GM23248 (cell line): ENCODE measurements around the gene TMEM154. TPM values are rescaled to one million over a fixed set of nuclear protein-coding genes. Genes with fewer than 3 reads are reported as not detected.
"Not testable (repeated sequence)": the region's sequence is repeated elsewhere in the genome, so short reads cannot be mapped to it uniquely, and the experiment has no call there.

ENCODE experiments used
- DNase-seq: peaks from one replicate; pipeline ENCODE4 v3.0.0-alpha.2; 2015
- H2AFZ ChIP-seq: fragments of 200-600 bp; sonication (generic); 2 replicates; pipeline ENCODE4 v1.6.1; 2016; ENCODE audit warnings: antibody characterized with exemption
- H3F3A ChIP-seq: fragments of 200-600 bp; sonication (generic); 2 replicates; pipeline ENCODE4 v1.6.1; 2016; ENCODE audit warnings: mild to moderate bottlenecking, antibody characterized with exemption, mixed run types; ENCODE audit not compliant: insufficient read depth
- H3K27ac ChIP-seq: fragments of 200-600 bp; sonication (generic); 2 replicates; pipeline ENCODE4 v1.5.1; 2016; ENCODE audit warnings: mild to moderate bottlenecking
- H3K27me3 ChIP-seq: fragments of 200-600 bp; sonication (generic); replicated peaks from 2 replicates; pipeline ENCODE4 v1.6.1; 2016; ENCODE audit warnings: mild to moderate bottlenecking; ENCODE audit not compliant: insufficient read depth
- H3K36me3 ChIP-seq: fragments of 200-600 bp; sonication (generic); 2 replicates; pipeline ENCODE4 v1.6.1; 2016; ENCODE audit warnings: low read depth, mild to moderate bottlenecking
- H3K4me1 ChIP-seq: fragments of 200-600 bp; sonication (generic); 2 replicates; pipeline ENCODE4 v1.6.1; 2016; ENCODE audit warnings: mild to moderate bottlenecking; ENCODE audit not compliant: insufficient read depth
- H3K4me2 ChIP-seq: fragments of 200-600 bp; sonication (generic); one replicate; pipeline ENCODE4 v1.6.1; 2016; ENCODE audit warnings: mild to moderate bottlenecking; ENCODE audit not compliant: unreplicated experiment
- H3K4me3 ChIP-seq: fragments of 200-600 bp; sonication (generic); 2 replicates; pipeline ENCODE4 v1.5.1; 2016; ENCODE audit warnings: mild to moderate bottlenecking
- H3K79me2 ChIP-seq: fragments of 200-600 bp; sonication (generic); 2 replicates; pipeline ENCODE4 v1.6.1; 2016; ENCODE audit warnings: mild to moderate bottlenecking; ENCODE audit not compliant: insufficient read depth
- H3K9ac ChIP-seq: fragments of 200-600 bp; sonication (generic); 2 replicates; pipeline ENCODE4 v1.6.1; 2016; ENCODE audit warnings: mild to moderate bottlenecking
- H3K9me2 ChIP-seq: fragments of 200-600 bp; sonication (generic); 2 replicates; pipeline ENCODE4 v1.6.1; 2016; ENCODE audit warnings: mixed run types, mild to moderate bottlenecking, moderate library complexity; ENCODE audit not compliant: insufficient read depth
- H3K9me3 ChIP-seq: fragments of 200-600 bp; sonication (generic); one replicate; pipeline ENCODE4 v1.6.1; 2017; ENCODE audit warnings: low read depth
- H4K20me1 ChIP-seq: fragments of 200-600 bp; sonication (generic); 2 replicates; pipeline ENCODE4 v1.6.0; 2016; ENCODE audit not compliant: insufficient read depth
- EZH2 ChIP-seq: fragments of 200-600 bp; sonication (generic); IDR thresholded peaks from 2 replicates; pipeline ENCODE4 v1.6.1; 2018; ENCODE audit warnings: antibody characterized with exemption, mild to moderate bottlenecking; ENCODE audit not compliant: insufficient read depth, poor library complexity, severe bottlenecking
- EZH2phosphoT487 ChIP-seq: fragments of 200-600 bp; sonication (generic); IDR thresholded peaks from 2 replicates; pipeline ENCODE4 v1.6.1; 2018; ENCODE audit warnings: antibody characterized with exemption, moderate library complexity, mild to moderate bottlenecking, low read depth; ENCODE audit not compliant: insufficient read depth
- WGBS, 2 experiments: methylation state at CpG; one replicate each; pipeline ENCODE4 v1.1.6; 2015 to 2017; ENCODE audit warnings: low lambda C conversion rate in 2 of 2, low coverage in 1 of 2; ENCODE audit errors: missing lambda C conversion rate in 2 of 2; 5-methylcytosine and 5-hydroxymethylcytosine counted together
- in situ Hi-C: fragments of 300-500 bp; cut with MboI; formaldehyde crosslinking; loops from 2 replicates; pipeline ENCODE4 v1.15.0; 2020
- polyA plus RNA-seq: library from polyadenylated mRNA; unstranded; fragments of >200 nt; fragmentation: Nextera tagmentation; extraction: Ambion mirVana; gene quantifications from 2 replicates; pipeline ENCODE4 v1.2.1, GENCODE V29; 2016
- total RNA-seq: library from RNA; depleted of rRNA; stranded (reverse); fragments of >200 nt; shearing (Covaris generic); gene quantifications from 2 replicates; pipeline ENCODE4 v1.2.3, GENCODE V29; 2014

The TMEM154 gene
- total and polyA plus RNA-seq, 2 experiments from 2014 or later, result 11.9 to 17.3 TPM

GRCh38 chr4:152668338-152668964 lies 11.3 kb downstream of the TMEM154 start:
- H4K20me1 ChIP-seq, result no peaks in the 10 kb centered on the region
- WGBS, 2 experiments, result 84 to 88% methylated on average over 11 of the region's 11 CpGs
- no peaks in the 10 kb centered on the region for H3K79me2 ChIP-seq
- no peak for TF ChIP-seq EZH2phosphoT487
- H3F3A ChIP-seq, result no peaks in the 10 kb centered on the region
- no peaks in the 10 kb centered on the region for H3K9me2 ChIP-seq
- H3K4me1 ChIP-seq, result no peaks in the 10 kb centered on the region
- no peak overlapping the region for H2AFZ ChIP-seq
- no peak for DNase-seq
- H3K9me3 ChIP-seq, result no peaks in the 10 kb centered on the region
- no peaks in the 10 kb centered on the region for H3K27me3 ChIP-seq
- no peak overlapping the region for H3K4me3 ChIP-seq
- in situ Hi-C loops, result no loop called here
- no peaks in the 10 kb centered on the region for H3K36me3 ChIP-seq
- no peak overlapping the region for H3K4me2 ChIP-seq
- H3K9ac ChIP-seq, result no peak overlapping the region
- H3K27ac ChIP-seq, result no peak overlapping the region

DNA sequence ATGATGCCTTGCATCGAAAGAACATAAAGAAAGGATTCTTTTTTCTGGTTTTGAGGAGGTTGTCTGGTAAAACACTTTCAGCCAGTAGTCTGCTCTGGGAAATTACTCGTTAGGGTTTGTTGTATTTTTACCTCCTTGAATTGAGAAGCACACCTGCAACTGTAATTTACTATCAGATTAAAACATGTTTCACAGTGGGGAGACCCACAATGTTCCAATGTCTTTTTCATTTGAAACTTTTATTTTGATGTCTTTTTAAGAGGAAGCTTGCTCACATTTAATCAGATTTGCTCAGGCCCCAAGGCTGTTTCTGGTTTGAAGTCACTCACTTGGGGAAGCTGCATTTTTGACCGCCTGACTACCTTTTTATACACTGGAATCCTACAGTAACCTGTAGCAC lies 12.0 kb downstream of the TMEM154 start:
- no peak for DNase-seq
- TF ChIP-seq EZH2phosphoT487 (no peak), EZH2 (no peak)
- Histone ChIP-seq H2AFZ (no peak overlapping the region), H3K9me2 (no peaks in the 10 kb centered on the region), H3K9me3 (no peaks in the 10 kb centered on the region), H3K4me3 (no peak overlapping the region), H4K20me1 (no peaks in the 10 kb centered on the region), H3K27ac (no peak overlapping the region), H3K79me2 (no peaks in the 10 kb centered on the region), H3K4me2 (no peak overlapping the region), H3K4me1 (no peaks in the 10 kb centered on the region), H3K36me3 (no peaks in the 10 kb centered on the region), H3K9ac (no peak overlapping the region), H3K27me3 (no peaks in the 10 kb centered on the region), H3F3A (no peaks in the 10 kb centered on the region)
- WGBS, 2 experiments, result 96 to 99% methylated on average over 3 of the region's 3 CpGs
- in situ Hi-C loops, result no loop called here

GRCh38 chr4:152666946-152667345 lies 12.9 kb downstream of the TMEM154 start:
- H3K9ac ChIP-seq, result no peak overlapping the region
- H3K36me3 ChIP-seq, result no peaks in the 10 kb centered on the region
- no peaks in the 10 kb centered on the region for H3F3A ChIP-seq
- no peak overlapping the region for H3K27ac ChIP-seq
- H3K4me1 ChIP-seq, result no peaks in the 10 kb centered on the region
- no peaks in the 10 kb centered on the region for H4K20me1 ChIP-seq
- no peak overlapping the region for H2AFZ ChIP-seq
- no peak for DNase-seq
- no peaks in the 10 kb centered on the region for H3K9me2 ChIP-seq
- no peak overlapping the region for H3K4me3 ChIP-seq
- H3K27me3 ChIP-seq, result no peaks in the 10 kb centered on the region
- no peak overlapping the region for H3K4me2 ChIP-seq
- no peaks in the 10 kb centered on the region for H3K9me3 ChIP-seq
- no peaks in the 10 kb centered on the region for H3K79me2 ChIP-seq
- in situ Hi-C loops, result no loop called here
- 73% methylated on average over 6 of the region's 6 CpGs for WGBS, 2 experiments
- no peak for TF ChIP-seq EZH2phosphoT487
- TF ChIP-seq EZH2, result no peak

DNA sequence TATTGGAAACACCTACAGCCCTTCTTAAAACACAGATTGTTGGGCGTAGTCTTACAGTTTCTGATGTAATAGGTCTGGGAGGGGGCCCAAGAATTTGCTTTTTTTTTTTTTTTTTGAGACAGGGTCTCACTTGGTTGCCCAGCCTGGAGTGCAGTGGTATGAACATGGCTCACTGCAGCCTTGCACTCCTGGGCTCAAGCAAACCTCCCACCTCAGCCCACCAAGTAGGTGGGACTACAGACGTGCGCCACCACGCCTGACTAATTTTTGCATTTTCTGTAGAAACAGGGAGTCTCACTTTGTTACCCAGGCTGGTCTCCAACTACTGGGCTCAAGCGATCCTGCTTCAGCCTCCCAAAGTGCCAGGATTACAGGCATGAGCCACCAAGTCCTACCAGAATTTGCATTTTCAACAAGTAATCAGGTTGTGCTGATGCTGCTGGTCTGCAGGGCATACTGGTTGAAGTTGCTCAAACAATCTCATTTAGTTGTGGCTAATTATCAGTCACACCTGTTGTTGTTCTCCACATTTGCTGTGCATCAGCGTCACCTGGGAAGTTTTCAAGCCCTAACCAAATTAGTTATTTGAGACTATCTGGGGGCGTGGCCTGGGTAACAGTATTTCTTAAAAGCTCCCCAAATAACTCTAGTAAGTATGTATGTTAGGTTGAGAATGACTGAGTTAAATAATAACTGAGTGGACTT lies 14.0 kb downstream of the TMEM154 start:
- no peaks in the 10 kb centered on the region for H3K36me3 ChIP-seq
- no peaks in the 10 kb centered on the region for H3F3A ChIP-seq
- DNase-seq, result no peak
- in situ Hi-C loops, result no loop called here
- H3K27me3 ChIP-seq, result no peaks in the 10 kb centered on the region
- H3K4me3 ChIP-seq, result no peak overlapping the region
- no peak for TF ChIP-seq EZH2
- no peak for TF ChIP-seq EZH2phosphoT487
- H3K4me2 ChIP-seq, result no peak overlapping the region
- no peaks in the 10 kb centered on the region for H3K9me2 ChIP-seq
- no peaks in the 10 kb centered on the region for H3K9me3 ChIP-seq
- no peaks in the 10 kb centered on the region for H4K20me1 ChIP-seq
- H3K4me1 ChIP-seq, result no peaks in the 10 kb centered on the region
- no peak overlapping the region for H3K27ac ChIP-seq
- no peak overlapping the region for H2AFZ ChIP-seq
- no peaks in the 10 kb centered on the region for H3K79me2 ChIP-seq
- WGBS, 2 experiments, result 90 to 91% methylated on average over 7 of the region's 7 CpGs
- no peak overlapping the region for H3K9ac ChIP-seq

GRCh38 chr4:152664067-152664378 lies 15.8 kb downstream of the TMEM154 start:
- H3K79me2 ChIP-seq, DNase-seq, in situ Hi-C loops: not testable (repeated sequence)

More at GRCh38 chr4:152664067-152664378, 15.8 kb downstream of the TMEM154 start:
- not testable (repeated sequence) for H3K36me3 ChIP-seq, H3K4me1 ChIP-seq, H3F3A ChIP-seq, H4K20me1 ChIP-seq, H3K9me2 ChIP-seq, H3K27ac ChIP-seq, H3K27me3 ChIP-seq, H3K9ac ChIP-seq, H3K4me2 ChIP-seq, H3K9me3 ChIP-seq, H3K4me3 ChIP-seq, H2AFZ ChIP-seq
- 52 to 63% methylated on average over 4 to 5 of the region's 5 CpGs for WGBS, 2 experiments
